Left forelimb (tissue), 1 donor: ENCODE measurements around the gene CD300A.
"Not testable (repeated sequence)": the region's sequence is repeated elsewhere in the genome, so short reads cannot be mapped to it uniquely, and the experiment has no call there.

Experiments
- DNase-seq: peaks from one replicate; pipeline ENCODE4 v3.0.0-alpha.2; 2018; ENCODE audit warnings: low spot score

CD300A gene

DNA sequence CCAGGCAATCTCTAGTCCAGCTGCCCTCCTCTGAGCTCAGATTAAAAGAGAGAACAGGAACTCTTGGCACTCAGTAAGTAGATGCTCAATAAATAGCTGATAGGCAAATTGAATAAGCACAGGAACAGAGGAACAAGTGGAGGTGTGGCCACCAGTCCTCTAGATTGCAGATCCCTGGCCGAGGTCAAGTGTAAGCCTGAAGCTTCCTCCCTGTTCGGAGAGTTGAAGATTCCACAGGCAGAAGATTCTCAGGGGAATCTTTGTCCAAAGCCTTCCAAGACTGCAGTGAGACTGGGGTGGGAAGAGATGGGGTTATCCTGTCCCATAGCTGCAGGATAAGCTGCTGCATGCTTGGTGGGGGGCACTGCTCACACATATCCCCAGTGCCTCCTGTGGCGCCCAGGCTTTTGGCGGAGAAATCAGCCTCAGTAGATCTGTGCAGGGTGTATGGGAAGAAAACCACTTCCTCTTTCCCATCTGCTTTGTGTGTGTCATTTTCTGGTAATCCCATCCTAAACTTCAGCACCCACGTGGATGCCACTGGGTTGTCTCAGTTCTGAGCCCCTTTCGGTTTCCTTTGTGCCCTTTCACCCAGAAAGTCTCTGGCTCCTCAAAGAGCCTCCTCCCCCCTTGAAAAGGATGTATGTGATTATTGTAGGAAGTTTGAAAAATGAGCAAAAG lies 12.1 kb downstream of the CD300A start:
- no peak for DNase-seq

DNA sequence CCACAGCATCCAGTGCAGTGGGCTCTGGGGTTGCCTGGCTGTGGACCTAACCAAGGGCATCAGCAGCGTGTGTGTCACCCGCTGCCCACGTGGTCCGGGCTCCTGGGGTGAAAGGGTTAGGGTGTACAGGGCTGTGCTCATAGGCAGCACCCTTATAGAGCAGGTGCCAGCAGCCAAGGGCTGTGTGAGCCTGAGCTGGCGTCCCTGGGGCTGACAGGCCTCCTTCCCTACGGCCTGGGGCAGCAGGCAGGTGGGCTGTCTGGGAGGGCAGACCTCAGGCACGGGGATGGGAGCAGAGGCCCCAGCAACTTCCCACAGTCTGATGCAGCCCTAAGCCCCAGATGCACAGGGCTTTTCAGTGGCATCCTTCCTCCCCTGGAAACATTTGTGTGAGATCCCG lies 13.9 kb downstream of the CD300A start:
- DNase-seq: no peak

DNA sequence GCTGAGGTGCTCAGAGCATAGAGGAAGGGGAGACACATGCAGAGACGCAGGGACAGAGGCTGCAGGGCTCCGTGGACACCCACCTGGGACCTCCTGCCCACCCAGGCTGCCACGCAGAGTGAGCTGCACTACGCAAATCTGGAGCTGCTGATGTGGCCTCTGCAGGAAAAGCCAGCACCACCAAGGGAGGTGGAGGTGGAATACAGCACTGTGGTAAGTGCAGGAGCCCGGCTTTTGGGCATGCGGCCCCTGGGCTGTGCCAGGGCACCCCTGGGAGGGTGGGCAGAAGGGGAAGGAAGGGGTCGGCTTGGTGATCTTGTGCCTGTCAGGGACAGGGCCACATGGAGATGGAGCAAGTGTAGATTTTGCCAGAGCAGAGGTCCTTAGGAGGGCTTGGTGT lies 15.2 kb downstream of the CD300A start:
- DNase-seq: no peak

DNA sequence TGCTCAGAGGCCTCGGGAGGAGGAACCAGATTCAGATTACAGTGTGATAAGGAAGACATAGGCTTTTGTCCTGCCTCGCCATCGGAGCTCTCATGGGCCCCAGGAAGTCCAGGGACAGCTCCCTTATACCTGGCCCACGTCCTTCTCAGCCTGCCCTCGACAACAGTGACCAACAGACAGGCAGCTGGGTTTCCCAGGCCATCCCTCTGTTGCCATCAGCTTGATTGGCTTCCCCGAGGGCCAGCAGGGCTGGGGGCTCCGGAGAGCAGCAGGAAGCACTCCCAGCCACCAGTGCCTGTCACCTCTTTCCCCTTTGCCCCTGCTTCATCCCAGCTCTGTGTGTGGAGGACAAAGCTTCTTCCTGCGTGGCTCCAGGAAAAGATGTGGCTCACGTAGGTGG lies 17.6 kb downstream of the CD300A start:
- DNase-seq: no peak

DNA sequence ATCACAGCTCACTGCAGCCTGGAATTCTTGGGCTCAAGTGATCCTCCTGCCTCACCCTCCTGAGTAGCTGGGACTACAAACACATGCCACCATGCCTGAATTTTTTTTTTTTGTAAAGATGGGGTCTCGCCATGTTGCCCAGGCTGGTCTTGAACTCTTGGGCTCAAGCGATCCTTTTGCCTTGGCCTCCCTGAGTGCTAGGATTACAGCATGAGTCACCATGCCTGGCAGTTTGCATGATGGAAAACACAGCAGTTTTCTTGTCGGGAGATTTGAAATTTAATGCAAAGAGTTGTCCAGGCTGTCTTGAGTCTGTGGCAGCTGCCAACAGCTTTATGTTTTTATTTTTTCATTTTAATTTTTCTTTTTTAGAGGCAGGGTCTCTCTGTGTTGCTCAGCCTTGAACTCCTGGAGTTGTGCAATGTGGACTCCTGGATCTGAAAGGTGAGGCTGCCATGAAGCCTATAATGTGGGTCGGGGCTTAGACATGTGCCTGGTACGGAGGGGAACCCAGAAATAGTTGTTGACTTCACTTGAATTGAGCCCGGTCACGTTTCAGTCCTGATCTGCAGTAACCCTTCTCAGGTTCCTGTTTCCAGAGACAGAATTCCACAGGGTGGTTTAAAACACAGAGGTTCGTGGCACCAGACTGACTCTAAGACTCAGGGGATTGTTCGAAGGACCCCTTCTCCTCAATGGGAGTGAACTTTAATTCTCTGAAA lies 18.7 kb downstream of the CD300A start:
- no peak for DNase-seq

DNA sequence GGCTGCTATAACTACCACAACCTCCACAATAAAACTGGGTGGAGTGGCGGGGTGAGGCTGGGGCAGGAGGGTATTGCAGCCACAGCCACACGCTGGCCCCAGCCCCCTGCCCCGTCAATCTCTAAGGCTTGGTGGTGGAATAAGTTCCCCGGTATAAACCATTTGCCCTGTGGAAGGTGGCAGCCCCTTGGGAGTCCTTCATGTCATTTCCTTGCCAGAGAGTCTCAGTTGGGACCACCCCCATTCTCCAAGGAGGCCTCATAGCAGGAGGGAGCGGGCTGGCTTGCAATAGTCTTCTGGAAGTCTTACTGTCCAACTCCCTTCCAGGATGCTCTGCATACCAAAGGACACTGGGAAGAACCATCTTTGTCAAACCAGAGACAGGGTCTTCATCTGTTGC lies 19.4 kb downstream of the CD300A start:
- DNase-seq: no peak

DNA sequence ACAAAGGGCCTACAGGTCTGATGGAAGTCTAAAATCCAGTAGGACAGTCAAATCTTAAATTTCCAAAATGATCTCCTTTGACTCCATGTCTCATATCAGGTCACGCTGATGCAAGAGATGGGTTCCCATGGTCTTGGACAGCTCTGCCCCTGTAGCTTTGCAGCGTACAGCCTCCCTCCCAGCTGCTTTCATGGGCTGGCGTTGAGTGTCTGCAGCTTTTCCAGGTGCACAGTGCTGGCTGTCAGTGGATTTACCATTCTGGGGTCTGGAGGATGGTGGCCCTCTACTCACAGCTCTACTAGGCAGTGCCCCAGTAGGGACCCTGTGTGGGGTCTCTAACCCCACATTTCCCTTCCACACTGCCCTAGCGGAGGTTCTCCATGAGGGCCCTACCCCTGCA lies 21.8 kb downstream of the CD300A start:
- DNase-seq: not testable (repeated sequence)

DNA sequence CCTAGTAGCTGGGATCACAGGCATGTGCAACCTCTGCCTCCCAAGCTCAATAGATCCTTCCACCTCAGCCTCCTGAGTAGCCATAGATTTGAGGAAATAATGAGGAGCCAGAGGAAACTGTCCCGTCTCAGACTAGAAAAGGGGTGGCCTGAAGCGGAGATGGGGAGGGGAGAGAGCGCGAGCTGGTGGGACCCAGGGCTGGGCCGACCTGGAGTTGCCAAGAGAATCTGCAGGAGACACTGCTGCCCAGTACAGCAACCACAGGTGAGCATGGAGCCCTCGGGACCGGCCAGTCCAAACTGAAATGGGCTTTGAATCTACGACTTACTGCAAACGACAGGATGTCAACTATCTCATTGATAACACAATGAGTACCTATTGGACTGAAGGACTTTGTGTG lies 24.3 kb downstream of the CD300A start:
- no peak for DNase-seq

DNA sequence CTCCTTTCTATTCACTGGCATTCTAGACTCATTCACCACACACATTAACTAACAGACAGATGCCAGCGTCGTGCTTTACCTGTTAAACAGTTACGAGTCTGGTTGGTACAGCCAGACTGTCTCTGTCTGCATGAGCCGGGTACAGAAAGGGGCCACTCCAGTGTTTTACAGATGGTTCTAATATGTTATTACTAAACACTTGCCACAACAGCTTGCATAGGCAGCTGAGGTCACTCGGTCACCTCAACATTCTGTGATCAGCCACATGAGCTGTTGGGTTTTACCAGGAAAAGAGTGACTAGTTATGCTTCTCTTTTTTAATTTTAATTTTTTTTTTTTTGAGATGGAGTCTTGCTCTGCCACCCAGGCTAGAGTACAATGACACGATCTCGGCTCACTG lies 25.2 kb downstream of the CD300A start:
- no peak for DNase-seq

DNA sequence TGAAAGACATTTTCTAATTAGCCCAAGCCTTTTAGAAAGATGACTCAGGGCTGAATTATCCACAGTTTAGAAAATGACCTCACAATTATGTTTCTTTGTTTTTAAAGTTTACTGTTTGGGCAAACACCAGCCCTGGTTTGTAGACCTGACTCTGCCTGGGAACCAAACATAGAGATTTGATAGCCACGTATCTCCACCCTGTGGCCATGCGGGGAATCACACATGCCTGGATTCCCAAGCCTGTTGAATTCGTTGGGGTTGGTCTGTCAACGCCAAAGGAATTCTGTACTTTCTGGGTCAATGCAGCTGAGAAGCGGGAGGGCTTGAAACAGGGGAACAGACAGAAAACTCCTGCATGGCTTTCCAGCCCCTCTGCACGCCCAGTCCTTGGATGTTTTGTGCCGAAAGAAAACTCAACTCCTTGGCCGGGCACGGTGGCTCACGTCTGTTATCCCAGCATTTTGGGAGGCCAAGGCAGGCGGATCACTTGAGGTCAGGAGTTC lies 26.9 kb downstream of the CD300A start:
- DNase-seq: no peak

DNA sequence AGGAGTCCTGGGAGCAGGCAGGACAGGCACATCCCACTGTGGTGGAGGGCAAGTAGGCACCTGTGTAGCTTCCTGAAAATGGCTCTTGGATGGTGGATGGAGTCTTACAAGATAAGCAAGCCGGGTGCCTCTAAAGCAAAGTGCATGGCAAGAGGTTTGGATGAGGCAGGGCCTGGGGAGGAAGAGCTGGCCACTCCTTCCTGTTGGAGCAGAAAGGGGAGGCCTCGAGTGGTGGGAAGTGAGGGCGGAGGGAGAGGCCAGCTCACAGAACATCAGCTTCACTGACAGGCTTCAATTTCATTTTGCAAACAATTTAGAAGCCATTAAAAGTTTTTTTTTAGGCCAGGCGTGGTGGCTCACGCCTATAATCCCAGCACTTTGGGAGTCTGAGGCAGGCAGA lies 31.0 kb downstream of the CD300A start:
- DNase-seq: no peak

DNA sequence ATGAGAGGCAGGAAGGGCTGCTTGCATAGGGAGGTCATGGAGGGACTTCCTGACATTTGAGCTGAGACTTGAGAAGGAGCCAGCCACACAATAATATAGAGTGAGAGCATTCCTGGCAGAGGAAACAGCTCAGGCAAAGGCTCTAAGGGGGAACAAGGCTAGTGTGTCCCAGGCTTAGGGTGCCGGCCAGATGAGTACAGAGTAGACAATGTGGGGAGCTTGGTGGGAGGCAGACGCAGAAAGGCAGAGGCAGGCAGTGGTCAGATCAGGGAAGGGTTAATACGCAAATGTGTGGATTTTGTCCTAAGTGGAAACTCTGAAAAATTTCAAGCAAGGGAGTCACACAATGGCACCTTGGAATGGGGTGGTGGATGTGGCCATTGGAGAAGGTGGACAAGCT lies 33.6 kb downstream of the CD300A start:
- no peak for DNase-seq

DNA sequence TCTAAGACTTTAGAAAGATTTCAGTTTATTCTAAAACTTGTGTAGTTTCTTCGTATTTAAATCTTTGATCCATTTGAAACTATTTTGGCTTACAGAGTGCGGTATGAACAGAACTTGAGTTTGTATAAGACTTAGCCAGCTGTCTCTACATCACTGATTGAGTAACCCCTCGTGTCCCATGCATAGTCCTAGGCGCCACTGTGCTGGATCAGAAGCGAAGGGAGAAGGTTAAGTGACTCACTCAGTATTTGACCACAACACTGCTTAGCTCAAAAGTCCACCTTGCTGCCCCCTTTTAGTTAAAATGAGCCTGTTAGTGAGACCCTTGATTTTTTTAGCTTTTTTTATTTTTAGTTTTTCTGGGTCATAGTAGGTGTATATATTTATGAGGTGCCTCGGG lies 36.4 kb downstream of the CD300A start:
- DNase-seq: no peak

DNA sequence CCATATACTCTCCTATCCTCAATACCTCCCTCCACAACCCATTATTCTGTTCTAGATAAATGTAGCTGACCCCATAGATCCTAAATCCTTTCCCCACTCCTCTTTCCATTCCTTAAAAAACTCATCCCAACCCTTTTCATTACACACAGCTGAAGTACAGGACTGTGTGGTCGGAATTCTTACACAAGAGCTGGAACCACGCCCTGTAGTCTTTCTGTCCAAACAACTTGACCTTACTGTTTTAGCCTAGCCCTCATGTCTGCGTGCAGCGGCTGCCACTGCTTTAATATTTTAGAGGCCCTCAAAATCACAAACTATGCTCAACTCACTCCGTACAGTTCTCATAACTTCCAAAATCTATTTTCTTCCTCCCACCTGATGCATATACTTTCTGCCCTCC lies 37.5 kb downstream of the CD300A start:
- not testable (repeated sequence) for DNase-seq

DNA sequence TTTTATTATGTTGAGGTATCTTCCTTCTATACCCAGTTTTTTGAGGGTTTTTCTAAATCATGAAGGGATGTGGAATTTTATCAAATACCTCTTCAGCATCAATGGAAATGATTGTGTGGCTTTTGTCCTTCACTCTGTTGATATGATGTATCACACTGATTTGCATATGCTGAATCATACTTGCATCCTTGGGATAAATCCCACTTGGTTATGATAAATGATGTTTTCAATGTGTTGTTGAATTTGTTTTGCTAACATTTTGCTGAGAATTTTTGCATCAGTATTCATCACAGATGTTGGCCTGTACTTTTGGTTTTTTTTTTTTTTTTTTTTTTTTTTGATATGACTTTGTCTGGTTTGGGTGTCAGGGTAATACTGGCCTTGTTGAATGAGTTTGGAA lies 41.7 kb downstream of the CD300A start:
- no peak for DNase-seq

DNA sequence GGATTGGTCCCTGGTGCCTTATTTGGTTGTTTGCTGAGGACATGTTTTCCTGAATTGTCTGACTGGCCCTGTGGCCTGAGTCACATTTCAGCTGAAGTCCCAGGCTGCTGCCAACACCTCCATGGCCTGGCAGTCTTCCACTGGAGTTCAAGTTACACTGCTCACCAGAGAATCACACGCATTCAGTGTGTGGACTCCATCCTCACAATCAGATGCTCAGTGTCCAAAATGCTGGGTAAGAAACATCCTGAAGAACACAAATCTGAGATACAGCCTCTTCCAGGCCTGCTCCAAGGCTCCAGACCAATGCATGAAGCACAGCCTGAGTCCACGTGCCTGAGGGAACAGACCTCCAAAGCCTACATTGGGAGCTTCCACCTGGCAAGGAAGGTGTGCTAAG lies 45.6 kb downstream of the CD300A start:
- no peak for DNase-seq

DNA sequence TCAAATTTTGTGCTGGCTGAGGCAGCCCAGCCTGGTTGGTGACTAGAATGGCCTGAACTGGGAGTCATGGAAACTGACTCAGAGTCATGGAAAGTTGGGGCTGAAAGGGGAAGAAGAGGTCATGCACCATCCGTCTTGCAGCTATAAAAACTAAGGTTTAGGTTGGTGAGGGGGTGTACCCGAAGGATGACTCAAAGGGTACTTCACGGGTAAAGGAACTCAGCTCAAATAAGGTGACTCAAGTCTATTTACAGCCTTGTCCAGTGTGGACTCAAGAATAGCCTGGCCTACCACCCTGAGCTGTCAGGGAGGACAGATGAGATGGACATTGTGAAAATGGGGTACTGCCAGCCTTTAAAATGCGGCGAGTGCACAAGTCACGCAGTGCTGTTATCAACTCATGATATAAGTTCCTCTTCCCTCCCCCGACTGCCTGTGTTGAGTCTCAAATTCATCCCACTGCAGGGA lies 46.2 kb downstream of the CD300A start:
- no peak for DNase-seq

DNA sequence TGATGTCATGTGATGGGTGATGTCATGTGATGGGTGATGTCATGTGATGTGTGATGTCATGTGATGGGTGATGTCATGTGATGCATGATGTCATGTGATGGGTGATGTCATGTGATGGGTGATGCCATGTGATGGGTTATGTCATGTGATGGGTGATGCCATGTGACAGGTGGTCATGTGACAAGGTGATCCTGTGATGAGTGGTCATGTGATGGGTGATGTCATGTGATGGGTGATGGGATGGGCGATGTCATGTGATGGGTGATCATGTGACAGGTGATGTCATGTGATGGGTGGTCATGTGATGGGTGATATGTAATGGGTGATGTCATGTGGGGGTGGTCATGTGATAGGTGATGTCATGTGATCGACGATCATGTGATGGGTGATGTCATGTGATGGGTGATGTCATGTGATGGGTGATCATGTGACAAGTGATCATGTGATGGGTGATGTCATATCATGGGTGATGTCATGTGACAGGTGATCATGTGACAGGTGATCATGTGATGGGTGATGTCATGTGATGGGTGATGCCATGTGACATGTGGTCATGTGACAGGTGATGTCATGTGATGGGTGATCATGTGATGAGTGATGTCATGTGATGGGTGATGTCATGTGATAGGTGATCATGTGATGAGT lies 47.7 kb downstream of the CD300A start:
- DNase-seq: no peak

DNA sequence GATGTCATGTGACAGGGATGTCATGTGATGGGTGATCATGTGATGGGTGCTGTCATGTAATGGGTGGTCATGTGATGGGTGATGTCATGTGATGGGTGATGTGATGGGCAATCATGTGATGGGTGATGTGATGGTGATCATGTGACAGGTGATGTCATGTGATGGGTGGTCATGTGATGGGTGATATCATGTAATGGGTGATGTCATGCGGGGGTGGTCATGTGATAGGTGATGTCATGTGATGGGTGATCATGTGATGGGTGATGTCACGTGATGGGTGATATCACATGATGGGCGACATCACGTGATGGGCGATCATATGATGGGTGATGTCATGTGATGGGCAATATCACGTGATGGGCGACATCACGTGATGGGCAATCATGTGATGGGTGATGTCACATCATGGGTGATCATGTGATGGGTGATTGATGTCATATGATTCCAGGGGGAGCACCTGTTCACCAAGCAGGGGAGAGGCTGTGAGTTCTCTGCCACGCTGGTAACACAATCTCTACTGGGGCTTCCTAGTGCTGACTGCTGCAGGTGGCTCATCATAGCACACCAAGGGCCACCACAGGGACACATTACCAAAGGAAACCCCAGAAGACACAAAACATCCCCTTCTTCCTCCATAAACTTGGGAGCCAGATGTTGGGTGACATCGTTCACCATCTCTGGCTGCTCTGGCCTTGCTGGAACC lies 48.3 kb downstream of the CD300A start:
- DNase-seq: no peak

DNA sequence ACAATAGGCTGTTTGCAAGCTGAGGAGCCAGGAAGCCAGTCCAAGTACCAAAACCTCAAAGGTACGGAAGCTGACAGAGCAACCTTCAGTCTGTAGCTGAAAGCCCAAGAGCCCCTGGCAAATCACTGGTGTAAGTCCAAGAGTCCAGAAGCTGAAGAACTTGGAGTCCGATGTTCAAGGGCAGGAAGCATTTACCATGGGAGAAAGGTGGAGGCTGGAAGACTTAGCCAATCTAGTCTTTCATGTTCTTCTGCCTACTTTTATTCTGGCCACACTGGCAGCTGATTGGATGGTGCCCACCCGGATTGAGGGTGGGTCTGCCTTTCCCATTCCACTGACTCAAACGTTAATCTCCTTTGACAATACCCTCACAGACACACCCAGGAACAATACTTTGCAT lies 49.5 kb downstream of the CD300A start:
- no peak for DNase-seq

DNA sequence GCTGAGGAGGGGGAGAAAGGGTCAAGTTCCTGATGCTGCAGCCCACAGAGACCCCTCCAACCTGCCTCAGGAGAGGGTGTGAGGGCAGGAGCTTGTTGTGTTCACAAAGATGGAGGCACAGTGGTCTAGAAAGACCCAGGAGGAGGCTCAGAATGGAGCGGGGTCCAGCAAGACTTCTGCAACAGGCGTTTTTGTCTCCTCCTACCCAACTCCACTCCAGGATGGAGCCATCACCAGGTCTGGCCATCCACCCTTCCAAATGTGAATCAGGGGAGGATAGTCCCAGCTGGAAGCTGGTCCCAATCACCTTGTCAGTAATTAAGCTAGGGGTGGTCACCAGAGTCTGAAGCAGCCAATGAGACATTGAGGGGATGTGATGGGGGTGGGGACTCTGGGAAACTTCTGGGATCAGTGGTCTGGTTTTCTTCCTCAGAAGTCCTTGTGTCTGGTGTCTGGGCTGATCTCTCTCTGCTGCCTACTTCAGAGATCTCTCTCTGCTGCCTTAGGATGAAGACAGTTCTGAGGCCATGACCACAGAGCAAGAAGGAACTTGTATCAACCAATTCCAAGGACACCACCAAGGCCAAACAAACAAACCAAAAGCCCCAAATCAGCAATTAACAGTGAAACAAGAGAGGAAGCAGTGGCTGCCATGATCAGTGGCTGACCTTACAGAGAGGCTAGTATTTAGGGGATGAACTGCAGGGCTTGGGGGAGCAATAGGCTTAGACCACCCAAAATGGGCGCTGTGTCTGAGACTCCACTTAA lies 50.3 kb downstream of the CD300A start:
- no peak for DNase-seq
